Adipose tissue (tissue), 3 donors: ENCODE measurements around the gene SIX1. TPM values are rescaled to one million over a fixed set of nuclear protein-coding genes. Genes with fewer than 3 reads are reported as not detected.

Experiments
- H3K27ac ChIP-seq: one replicate; pipeline ENCODE4 v1.5.1; 2013; ENCODE audit warnings: low read depth, low read length
- WGBS, 3 donors: extraction: QIAGEN DNeasy Blood & Tissue Kit; methylation state at CpG; one replicate each; pipeline ENCODE4 v1.1.7; 2013; 5-methylcytosine and 5-hydroxymethylcytosine counted together
- polyA plus RNA-seq, 3 donors: library from polyadenylated mRNA; stranded (reverse); fragments of 200-250 nt; gene quantifications; one replicate each; pipeline ENCODE4 v1.2.3, GENCODE V29; 2013
- donor health status: healthy with polysubstance abuse.
- donor health status: Bipolar disorder and iron deficiency.
- donor health status: healthy.

Gene SIX1
- polyA plus RNA-seq, 3 donors: 0.79 to 4.4 (median 3.1) TPM

DNA sequence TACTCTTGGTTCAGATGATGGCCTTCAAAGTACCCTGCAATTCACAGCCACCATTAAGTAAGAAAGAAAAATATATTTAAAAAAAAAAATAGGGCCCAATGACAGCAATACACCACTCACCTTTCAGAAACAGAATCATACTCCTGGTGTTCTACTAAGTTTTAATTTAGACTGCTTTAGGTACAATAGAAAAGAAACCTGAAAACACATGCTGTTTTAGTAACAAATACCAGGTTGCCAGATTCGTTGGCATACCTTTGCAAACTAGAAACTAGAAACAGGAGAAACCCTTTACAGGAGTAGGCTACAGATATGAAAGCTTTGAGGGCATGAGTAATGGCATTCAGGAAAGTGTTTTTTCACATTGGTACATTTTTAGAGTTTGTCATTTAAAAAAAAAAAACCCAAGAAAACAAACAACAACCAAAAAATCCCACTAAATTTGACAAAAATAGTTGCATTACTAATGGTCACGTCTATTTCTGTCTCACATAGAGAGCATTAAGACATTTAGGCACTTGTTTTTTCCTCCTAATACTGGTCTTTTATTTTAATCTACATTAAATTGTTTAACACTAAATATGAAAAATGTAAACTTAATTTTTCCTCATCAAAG is 4.0 kb downstream of the SIX1 start:
- H3K27ac ChIP-seq: no peak overlapping the region
- 42 to 60% (median 50%) methylated on average over 2 of the region's 2 CpGs for WGBS, 3 donors

DNA sequence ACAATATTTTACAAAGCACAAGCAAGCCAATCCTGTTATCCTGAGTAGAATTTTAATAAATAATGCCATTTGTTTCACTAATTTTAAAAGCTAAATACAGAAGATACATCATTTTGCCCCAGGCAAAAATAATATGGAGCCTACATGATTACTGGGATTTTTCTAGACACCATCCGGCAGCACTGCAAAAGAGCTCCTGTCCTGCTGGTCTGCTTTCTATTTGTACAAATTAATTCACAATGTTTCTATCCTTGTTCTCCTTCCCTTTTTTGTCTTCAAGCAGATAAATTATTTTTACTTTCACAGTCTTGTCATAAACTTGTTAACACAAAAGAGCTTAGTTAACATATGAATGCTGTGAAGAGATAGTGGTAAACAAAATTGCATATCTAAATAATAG is 4.6 kb downstream of the SIX1 start:
- H3K27ac ChIP-seq: no peak overlapping the region
- WGBS, 3 donors: 60 to 71% (median 62%) methylated on average over 1 of the region's 1 CpG

DNA sequence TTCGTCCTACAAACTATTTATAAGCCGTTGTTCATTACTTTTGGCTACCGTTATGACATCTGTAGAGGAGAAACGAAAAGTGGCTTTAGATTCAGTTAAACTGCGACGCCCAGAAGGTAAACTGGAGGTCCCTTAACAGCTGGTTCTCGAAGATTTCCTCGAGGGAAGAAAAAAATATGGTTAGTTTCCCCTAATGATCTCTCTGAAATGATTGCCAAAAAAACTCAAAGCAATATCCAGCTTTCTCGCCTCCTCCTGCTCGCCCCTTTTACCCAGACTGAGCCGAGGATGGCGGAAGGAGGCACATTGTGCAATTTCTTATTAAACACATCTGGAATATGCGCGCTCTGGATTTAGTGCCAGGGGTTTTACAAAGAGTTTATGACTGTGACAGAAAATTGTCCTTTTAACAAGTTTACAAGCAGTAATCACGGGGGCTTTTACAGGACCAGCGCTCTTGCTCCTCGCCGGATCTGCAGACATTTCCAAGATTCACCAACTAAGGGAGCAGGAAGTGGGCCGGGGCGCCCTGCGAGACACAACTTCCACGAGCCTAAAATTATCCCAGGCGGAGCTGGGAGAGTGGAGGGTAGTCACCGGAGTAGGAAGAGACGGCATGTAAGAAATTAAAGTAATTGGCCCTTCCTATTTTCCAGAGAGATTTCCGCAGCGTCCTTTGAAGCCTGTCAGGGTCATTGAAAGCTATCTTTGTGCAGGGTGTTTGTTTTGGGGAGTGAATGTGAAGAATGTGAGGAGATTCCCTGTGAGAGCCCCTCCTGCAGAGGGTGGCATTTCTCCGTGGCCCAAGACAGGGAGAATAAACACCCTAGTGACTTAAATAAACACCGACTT is 5.6 kb downstream of the SIX1 start:
- 17 to 18% (median 18%) methylated on average over 29 of the region's 29 CpGs for WGBS, 3 donors

DNA sequence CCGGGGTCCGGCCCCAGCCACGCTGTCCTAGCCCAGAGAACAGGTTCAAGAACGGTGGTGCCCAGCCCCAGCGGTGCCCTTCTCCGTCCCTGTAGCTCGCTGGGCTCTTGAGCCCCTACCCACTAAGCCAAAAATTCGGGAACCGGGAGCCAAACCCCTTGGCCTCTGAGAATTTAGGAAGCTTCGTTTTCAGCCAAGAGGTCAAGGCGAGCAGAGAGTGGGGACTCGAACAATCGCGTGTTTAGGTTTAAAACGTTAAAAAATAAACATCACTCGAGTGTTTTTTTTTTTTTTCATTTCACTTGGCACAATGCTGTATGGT is 6.2 kb downstream of the SIX1 start:
- no peak overlapping the region for H3K27ac ChIP-seq
- WGBS, 3 donors: 9 to 14% (median 12%) methylated on average over 16 of the region's 16 CpGs

More for the DNA sequence above, 5.6 kb downstream of the SIX1 start:
- H3K27ac ChIP-seq: no peak overlapping the region

DNA sequence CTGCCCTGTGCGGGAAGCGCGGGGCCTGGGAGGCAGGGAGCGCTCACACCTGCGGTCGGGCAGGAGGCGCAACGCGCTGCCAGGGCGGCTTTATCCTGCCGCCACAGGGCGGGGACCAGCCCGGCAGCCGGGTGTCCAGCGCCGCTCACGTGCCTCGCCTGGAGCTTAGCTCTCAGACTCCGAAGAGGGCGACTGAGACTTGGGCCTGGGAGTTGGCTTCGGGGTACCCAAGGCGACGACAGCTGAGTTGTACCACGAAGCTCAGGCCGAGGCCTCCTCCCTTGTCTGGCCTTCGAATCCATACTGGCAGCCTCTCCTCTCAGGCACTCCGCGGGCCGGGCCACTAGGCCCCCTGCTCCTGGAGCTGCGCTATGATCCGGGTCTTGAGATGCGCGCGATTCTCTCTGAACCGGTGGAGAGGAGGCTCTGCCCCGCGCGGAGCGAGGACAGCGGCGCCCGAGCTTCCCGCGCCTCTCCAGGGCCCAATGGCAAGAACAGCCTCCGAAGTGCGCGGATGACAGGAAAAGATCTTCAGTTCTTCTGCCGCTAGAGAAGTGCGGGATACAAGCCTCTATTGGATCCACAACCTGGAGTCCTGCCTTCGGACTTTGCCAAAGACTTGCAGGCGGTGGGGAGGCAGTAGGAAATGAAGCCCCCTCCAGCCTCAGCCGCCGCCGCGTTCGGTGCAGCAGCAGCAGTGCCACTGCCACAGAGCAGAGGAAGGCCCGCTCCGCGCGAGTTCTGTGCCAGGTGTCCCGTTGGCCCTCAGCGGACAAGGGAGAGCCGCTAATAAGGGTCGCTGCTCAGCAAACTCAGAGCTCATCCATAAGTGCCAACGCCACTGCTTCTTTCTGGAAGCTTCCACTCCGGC is 6.8 kb downstream of the SIX1 start:
- 8 to 15% (median 14%) methylated on average over 66 of the region's 66 CpGs for WGBS, 3 donors
- no peak overlapping the region for H3K27ac ChIP-seq

DNA sequence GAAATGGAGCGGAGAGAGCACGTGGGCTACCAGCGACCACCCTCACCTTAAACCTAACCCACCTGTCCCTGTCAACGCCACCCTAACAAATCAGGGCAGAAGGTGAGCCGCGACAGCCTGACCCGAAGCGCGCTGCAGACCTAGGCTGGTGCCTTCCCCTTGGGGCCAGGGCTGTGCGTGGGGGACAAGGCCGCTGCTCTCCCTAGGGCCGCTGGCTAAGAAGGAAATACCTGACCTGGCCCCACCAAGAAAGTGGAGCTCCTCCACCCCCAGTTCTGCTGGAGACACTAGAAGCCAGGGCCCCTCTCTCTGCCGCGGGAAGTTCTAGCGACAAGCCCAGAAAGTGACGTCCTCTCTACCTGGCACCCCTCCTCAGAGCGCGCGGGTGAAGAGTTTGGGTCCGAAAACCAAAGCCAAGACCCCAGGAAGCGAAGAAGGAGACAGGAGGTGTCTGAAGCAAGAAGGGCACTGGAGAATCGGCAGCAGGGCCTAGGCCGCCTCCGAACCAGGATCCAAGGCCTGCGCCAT is 7.5 kb downstream of the SIX1 start:
- 14 to 26% (median 23%) methylated on average over 25 of the region's 25 CpGs for WGBS, 3 donors
- no peak overlapping the region for H3K27ac ChIP-seq

DNA sequence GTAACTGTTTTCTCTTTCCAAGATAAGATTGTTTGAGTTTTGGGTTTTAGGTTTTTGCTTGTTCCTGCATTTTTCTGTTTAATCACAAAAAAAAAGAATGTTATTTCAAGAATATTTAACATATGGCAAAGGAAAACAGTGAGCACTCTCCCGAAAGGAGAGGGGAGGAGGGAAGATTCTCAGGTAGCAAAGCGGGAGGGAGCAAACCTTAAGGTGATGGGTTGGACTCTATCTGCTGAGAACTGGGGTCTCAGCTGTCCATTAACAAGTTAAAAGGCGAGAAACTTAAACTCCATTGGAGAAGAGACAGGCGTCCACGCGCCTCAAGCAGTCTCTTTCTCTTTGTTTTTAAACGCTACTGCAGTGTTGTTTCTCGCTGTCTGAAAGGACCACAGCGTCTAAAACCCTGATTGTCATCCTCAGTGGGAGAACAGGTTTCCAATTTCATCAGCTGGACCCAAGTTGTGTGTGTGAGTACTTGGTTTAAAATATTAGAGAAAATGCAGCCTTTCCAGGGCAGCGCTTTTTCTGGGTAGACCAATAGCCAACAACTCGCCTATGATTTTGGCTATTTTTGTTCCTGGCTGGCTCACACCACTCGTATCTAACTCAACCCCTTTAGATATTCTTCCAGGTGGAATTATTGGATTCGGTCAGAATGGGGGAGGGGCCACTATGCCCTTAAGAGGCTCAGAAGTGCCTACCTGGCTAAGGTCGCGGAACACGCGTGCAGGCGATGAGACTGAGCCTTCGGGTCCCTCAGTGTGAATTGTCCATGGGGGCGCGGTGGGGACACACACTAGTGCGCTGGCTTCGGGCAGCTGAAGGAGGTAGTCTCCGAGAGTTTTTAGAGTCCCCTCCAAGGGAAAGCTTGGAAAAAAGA is 8.2 kb downstream of the SIX1 start:
- no peak overlapping the region for H3K27ac ChIP-seq
- 17 to 25% (median 24%) methylated on average over 24 of the region's 24 CpGs for WGBS, 3 donors

DNA sequence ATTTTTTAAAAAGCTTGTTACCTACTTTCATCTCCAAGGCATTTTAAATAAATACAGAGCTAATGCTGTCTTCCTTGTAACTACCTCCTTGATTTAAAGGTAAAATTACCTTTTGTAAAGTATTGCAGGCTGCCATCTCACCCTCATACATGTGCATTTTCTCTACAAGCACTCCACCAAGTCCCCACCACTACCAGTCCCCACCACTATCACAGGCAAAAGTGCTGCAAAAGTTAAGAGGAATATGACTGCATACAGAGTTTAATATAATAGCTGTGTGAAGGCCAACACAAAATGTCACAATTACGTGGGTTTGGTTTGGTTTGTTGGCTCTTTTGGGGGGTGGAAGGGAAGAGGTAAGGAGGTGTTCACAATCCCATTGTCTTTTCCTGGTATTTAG is 9.6 kb downstream of the SIX1 start:
- no peak overlapping the region for H3K27ac ChIP-seq
- 0% methylated on average over 1 of the region's 1 CpG for WGBS, 3 donors

DNA sequence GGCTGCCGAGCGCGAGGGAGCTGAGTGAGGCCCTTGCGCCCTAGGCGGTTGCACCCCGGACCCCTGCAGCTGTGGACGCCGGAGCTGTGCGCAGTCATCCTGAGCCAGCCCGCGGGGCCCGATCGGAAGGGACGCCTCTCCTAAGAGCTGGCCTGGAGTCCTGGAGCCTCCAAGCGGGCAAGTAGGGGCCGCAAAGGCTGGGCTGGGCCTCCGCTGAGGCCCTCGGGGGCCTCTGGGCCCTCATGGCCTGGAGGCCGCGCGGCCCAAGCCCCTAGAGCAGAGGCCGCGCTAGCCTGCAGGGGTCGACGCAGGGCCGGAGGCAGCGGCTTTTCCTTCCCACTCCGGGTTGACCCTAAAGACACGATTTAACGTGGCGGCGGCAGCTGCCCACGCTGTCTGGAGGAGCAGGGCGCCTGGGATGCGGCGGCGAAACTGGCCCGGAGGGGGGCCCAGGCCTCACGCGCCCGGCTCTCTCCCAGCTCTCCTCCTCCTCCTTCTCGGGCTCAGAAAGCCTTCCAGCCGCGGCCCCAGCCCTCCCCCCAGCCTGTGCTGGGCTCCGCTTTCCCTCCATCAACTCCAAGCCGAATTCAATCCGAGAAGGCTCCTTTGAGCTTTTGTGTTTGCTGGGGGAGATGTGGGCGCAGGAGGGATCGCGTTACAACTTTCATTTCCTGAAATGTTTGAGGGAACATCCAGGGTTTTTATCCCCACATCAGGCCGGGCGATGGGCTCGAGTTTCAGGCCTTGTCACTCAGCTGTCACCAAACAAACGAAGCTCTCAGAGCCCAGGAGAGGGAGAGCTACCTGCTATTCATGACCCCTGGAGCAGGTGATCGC is 11.6 kb downstream of the SIX1 start:
- H3K27ac ChIP-seq: no peak overlapping the region
- WGBS, 3 donors: 6 to 10% (median 8%) methylated on average over 42 to 55 of the region's 55 CpGs

DNA sequence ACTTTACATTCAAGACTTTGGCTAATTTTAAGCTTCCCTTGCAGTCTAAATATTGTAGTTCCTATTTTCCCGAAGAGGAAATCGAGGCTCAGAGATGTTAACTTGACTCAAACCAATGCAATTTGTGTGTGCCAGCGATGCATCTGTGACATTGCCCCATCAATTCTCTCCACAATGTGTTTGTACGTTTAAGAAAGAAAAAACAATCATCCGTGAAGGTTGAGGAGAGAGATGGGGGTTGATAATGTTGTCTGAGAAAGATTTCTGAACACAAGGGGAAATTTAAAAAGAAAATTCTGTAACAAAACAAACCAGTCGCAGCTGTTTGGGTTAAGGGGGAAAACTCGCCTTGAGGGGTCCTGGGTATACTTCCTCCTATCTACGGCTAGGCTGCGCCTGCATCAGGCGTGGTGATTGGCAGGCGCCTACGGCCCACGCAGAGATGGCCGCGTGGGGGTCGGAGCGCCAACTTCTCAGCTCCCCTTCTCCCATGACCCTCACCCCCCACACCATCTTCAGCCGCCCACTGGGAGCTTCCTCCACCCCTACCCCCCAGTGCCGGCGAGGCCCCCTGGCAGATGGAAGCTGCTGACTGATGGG is 12.3 kb downstream of the SIX1 start:
- H3K27ac ChIP-seq: no peak overlapping the region
- 26 to 33% (median 29%) methylated on average over 20 of the region's 20 CpGs for WGBS, 3 donors

DNA sequence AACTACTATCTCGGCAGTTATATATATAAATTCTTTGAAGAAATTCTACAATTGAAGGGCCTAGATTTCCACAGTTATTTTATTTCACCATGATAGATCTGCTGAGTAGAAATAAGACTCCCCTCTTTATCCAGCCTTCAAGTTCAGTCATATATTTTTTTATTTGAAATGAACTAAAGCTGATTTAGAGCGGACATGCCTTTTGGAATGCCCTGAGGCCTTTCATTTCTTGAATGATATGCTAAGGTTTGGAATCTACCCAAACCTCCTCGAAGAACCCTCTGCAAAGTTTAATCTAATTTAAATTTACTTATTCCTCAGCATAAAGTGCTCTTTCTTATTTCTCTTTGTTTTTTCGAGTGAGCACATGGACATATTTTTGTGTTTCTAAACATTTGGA is 15.1 kb downstream of the SIX1 start:
- no peak overlapping the region for H3K27ac ChIP-seq
- 78 to 82% (median 82%) methylated on average over 4 of the region's 4 CpGs for WGBS, 3 donors

DNA sequence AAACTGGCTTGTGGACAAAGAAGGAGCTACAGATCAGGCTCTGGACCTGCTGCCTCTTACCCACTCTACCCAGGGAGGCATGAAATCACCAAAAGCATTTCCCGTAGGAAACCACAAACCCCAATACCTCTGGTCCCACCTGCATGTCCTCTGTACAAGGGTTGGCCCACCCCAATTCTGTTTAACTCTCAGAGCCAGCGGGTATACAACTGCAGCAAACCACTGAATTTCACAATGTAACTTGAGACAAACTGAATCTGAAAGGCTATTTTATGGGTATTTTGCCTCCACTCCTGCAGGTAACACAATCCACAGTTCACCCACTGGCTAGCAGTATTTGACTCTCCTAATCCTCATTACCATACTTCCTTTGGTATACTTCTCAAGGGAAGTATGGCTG is 16.5 kb downstream of the SIX1 start:
- WGBS, 3 donors: 38 to 73% (median 60%) methylated on average over 2 of the region's 2 CpGs
- H3K27ac ChIP-seq: no peak overlapping the region

DNA sequence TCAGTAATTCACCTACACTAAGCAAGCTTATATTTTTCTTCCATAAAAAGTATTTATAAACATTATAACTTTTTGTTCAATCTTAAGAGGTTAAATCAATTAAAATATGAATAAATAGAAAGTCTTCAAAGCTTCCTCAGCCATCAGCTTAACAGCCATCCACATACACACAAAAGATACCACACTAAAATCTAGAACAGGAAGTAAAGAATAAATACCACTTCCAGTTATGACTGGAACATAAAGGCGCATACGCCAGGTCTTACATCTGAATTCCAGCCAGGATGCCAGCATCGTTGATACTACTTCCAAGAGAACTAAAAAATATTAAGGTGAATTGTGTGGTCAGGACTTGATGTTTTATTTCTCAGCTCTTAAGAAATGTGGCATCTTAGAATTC is 17.0 kb downstream of the SIX1 start:
- no peak overlapping the region for H3K27ac ChIP-seq
- WGBS, 3 donors: 55 to 70% (median 55%) methylated on average over 3 of the region's 3 CpGs

DNA sequence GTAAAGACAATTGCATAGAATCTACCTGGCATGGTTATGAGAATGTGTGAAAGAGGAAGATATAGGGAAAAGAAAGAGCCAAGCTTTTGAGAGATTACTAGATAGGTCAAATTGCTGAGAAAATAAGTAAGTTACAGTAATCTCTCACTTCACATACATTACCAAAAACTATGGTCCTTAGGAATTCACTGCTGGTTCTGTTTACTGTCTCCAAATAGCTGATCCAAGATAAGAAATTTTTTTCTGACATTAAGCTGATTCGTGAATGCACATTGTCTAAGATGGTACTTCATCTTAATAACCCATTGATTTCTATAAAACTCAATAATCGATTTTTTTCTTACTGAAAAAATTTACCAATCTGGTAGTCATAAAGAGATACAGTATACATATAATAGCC is 17.4 kb downstream of the SIX1 start:
- 79 to 88% (median 84%) methylated on average over 2 of the region's 2 CpGs for WGBS, 3 donors
- H3K27ac ChIP-seq: no peak overlapping the region

DNA sequence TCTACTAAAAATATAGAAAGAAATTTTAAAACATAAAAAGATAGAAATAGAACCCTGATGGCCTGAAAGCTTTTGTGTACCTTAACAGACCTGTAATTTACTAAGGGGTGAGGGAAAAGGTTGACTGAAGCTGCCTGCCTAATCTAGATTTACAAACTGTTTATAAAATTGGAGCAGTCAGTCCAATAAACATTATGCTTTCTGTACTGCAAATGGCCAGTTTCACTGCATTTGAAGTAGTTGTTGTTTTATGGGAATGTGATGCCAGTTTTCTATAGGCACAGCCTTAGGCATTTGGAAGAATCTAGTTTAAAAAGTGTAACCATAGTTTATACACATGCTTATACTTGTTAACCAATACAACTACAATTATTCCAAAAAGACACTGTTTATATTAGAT is 19.1 kb downstream of the SIX1 start:
- no peak overlapping the region for H3K27ac ChIP-seq

DNA sequence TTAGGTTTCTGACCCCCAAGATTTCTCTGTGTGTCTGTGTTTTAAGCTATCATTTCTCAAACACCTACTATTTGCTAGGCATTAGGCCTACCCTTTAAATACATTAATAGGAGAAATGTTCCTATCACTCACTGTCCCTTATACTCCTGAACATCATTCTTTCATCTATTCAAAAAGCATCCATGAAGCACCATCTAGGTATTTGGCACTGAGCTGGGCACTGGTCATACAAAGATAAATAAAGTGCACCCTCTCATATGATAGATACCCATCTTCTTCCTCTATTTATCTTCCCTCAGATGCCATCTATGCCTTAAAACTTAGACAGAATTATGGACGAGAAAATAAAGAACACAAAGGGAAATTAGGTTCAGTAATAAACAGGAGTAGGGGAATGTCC is 20.4 kb downstream of the SIX1 start:
- WGBS, 3 donors: 75 to 92% (median 75%) methylated on average over 1 of the region's 1 CpG
- no peak overlapping the region for H3K27ac ChIP-seq

DNA sequence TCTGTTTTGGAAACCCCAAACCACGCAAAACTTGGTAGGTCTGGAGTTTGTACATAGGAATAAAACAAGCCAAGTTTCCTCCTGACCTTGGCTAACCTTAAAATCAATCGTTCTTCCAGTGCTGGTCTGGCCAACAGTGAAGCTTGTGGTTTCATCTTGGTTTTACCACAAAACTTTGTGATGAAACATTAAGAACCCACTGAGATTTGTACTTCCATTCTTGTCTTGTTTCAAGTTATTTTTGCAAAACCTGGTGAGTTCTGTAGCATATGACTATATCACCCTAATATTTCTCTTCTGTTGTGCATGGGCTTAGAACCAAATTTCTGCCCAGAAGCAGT is 26.4 kb downstream of the SIX1 start:
- no peak overlapping the region for H3K27ac ChIP-seq
- 13 to 23% (median 19%) methylated on average over 2 of the region's 2 CpGs for WGBS, 3 donors
